Loucy (cell line): Measurements from ENCODE around the gene KCNF1.

Experiments used
- CTCF ChIP-seq: fragments of 200-600 bp; sonication (generic); conservative IDR thresholded peaks from 2 replicates; pipeline ENCODE4 v1.5.1; 2014; ENCODE audit warnings: mild to moderate bottlenecking, antibody characterized with exemption, low read length
- EZH2phosphoT487 ChIP-seq: fragments of 200-600 bp; IDR thresholded peaks from 2 replicates; pipeline ENCODE4 v1.6.1; 2018; ENCODE audit warnings: antibody characterized with exemption, mild to moderate bottlenecking, moderate library complexity, borderline replicate concordance

- TF ChIP-seq CTCF (no peak), EZH2phosphoT487 (no peak)
Observed at GRCh38 chr2:10889651-10890215, 22.0 kb upstream of the KCNF1 start.
